HG02973 (cell line): Measurements from ENCODE around the gene TJP3.
"Not testable (repeated sequence)": the region's sequence is repeated elsewhere in the genome, so short reads cannot be mapped to it uniquely, and the experiment has no call there.

Experiments
- ATAC-seq: cut with Tn5 transposase; IDR thresholded peaks from one replicate; pipeline ENCODE4 v1.9.1; 2021; ENCODE audit warnings: moderate library complexity; ENCODE audit not compliant: unreplicated experiment

The TJP3 gene

DNA sequence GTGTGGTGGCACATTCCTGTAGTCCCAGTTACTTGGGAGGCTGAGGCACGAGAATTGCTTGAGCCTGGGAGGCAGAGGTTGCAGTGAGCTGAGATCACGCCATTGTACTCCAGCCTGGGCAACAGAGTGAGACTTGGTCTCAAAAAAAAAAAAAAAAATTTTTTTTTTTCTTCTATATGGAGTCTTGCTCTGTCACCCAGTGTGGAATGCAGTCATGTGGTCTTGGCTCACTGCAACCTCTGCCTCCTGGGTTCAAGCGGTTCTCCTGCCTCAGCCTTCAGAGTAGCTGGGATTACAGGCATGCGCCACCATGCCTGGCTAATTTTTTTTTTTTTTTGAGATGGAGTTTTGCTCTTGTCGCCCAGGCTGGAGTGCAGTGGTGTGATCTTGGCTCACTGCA is 57.6 kb downstream of the TJP3 start:
- not testable (repeated sequence) for ATAC-seq

- no peak for ATAC-seq
These were observed 58.3 kb downstream of the TJP3 start for GRCh38 chr19:3766520-3766919.

GRCh38 chr19:3767050-3767449 is 58.9 kb downstream of the TJP3 start:
- no peak for ATAC-seq

- ATAC-seq: no peak
These were observed 60.0 kb downstream of the TJP3 start for GRCh38 chr19:3768015-3768747.

- no peak for ATAC-seq
These were observed 60.5 kb downstream of the TJP3 start for GRCh38 chr19:3768748-3769099.

GRCh38 chr19:3769494-3769893 is 61.3 kb downstream of the TJP3 start:
- no peak for ATAC-seq

GRCh38 chr19:3770136-3770999 is 62.2 kb downstream of the TJP3 start:
- ATAC-seq: no peak

- no peak for ATAC-seq
These were observed 63.1 kb downstream of the TJP3 start for GRCh38 chr19:3771000-3771905.

DNA sequence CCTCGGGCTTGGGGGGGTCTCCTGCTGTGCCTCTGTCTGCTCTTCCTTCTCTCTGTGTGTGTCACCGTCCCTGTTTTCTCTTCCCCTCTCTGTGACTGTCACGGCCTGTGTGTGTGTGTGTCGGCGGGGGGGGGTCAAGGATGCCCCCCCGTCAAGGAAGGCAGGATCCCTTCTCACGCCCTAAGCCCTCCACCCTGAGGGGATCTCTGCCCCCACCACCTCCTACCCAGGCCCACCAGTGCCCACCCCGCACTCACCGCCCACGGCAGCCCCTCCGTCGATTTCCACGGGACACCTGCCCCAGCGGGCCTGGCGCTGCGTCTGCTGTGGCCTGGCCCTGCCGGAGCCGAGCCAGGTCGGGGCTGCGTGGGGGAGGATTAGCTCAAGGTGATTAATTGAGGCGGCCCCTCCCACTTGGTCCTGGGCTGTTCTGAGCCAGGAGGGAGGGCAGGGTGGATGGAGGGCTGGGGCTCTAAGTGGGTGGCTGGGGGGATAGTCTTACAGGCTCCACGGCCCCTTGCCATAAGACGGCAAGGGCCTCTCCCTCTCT is 63.8 kb downstream of the TJP3 start, which contains the start of gene RAX2:
Gene RAX2, minus strand, starts transcription at position 323 of the 550 bp plus-strand sequence. CDS start 486 bp downstream, outside the sequence.
- ATAC-seq: no peak

DNA sequence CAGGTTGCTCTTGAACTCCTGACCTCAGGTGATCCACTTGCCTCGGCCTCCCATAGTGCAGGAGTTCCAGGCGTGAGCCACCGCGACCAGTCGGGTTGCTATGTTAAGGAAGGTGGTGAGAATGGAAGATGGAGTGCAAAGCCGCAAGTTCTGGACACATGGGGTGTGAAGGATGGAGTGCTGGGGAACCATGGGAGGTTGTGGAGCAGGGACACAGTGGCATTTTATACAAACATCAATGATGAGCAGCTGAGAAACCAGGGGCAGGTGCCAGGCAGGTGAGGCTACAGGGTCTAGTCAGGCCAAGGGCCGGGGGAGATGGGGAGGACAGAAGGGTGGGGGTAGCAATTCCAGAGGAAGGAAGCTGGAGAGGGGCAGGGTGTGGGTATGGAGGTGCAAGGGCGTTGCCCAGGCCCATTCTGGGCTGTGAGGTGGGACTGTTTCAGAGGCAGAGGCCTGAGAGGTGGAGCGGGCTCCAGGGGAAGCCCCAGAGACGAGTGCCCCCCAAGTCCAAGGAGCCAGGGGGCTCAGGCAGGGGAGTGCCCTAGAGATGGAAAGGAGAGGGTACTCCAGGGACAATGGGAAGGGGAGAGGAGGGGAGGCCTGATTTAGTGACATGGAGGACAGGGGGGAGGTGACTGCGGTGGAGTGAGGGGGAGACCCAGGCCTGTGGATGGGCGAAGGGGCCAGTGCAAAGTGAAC is 65.8 kb downstream of the TJP3 start:
- no peak for ATAC-seq

GRCh38 chr19:3774621-3775373 is 66.6 kb downstream of the TJP3 start:
- no peak for ATAC-seq

GRCh38 chr19:3775374-3775711 is 67.2 kb downstream of the TJP3 start:
- ATAC-seq: no peak

DNA sequence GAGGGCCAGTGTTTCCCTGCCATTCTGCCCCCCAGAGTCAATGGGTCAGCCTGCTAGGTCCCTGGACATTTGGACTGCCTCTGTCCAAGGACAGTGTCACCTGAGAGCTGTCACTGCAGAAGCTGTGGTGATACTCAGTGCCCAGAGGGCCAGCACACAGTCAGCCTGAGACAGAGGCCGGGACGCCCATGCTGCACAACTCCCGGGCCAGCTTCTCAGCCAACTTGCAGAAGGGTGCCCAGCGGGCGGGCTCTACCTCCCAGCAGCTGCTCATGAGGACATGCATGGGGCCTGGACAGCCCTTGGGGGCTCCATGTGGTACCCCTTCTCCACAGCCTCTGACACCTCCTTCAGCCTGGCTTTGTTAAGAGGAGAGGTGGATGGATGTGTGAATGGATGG is 67.6 kb downstream of the TJP3 start:
- ATAC-seq: no peak

- no peak for ATAC-seq
These were observed 68.4 kb downstream of the TJP3 start for GRCh38 chr19:3776479-3777040.

DNA sequence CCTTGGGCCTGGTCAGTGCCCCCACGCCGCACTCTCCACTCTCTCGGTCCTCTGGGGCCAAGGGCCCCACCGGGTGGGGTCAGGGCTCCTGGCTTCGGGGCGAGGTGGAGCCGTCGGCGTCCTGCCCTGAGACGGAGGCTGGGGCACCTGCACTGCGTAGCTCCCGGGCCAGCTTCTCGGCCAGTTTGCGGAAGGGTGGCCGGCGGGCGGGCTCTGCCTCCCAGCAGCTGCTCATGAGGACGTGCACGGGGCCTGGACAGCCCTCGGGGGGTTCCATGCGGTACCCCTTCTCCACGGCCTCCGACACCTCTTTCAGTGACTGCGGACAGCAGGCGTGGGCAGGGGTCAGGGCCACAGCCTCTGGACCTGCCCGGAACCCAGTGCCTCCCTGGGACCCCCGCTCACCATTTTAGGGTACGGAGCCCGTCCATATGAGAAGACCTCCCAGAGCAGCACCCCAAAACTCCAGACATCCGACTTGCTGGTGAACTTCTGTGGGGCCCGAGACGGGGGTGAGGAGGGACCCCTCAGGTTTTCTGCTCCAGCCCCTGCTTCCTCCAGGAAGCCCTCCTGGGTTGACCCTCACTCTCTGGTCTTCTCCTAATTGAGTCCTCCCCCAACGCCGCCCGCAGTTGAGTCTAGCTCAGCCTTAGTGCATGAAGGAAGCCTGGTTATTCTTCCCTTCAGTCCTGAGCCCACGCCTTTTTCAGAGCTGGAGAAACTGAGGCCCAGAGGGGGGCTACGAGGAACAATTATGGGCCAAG is 70.1 kb downstream of the TJP3 start:
- no peak for ATAC-seq

GRCh38 chr19:3778899-3779723 is 70.9 kb downstream of the TJP3 start:
- ATAC-seq: no peak

GRCh38 chr19:3780786-3781304 is 72.7 kb downstream of the TJP3 start:
- ATAC-seq: no peak
